ENCODE data around the gene POMT1. TPM values are rescaled to one million over a fixed set of nuclear protein-coding genes. Genes with fewer than 3 reads are reported as not detected.
"Not testable (repeated sequence)": the region's sequence is repeated elsewhere in the genome, so short reads cannot be mapped to it uniquely, and the experiment has no call there.

The POMT1 gene
- total RNA-seq, 2 donors from 2014 or later = 49.6 to 73.4 TPM

DNA sequence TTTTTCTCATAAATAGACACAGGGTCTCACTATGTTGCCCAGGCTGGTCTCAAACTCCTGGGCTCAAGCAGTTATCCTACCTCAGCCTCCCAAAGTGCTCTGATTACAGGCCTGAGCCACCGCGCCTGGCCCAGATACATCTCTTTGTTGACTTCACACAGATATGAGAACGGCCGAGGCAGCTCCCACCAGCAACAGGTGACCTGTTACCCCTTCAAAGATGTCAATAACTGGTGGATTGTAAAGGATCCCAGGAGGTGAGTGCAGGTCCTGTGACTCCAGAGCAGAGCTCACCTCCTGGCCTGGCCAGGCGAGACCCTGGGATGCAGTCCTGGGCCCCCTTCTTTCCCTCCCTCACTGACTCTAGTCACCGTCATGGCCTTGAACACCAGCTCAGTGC is 9.2 kb downstream of the POMT1 start:
- ATAC-seq = no peak
- Mint-ChIP-seq H3K27ac (no peak overlapping the region), H3K9me3 (no peaks in the 10 kb centered on the region), H3K36me3 (no peaks in the 10 kb centered on the region)
- no peak for DNase-seq (ENCODE audit: low spot score in 2 of 2)

DNA sequence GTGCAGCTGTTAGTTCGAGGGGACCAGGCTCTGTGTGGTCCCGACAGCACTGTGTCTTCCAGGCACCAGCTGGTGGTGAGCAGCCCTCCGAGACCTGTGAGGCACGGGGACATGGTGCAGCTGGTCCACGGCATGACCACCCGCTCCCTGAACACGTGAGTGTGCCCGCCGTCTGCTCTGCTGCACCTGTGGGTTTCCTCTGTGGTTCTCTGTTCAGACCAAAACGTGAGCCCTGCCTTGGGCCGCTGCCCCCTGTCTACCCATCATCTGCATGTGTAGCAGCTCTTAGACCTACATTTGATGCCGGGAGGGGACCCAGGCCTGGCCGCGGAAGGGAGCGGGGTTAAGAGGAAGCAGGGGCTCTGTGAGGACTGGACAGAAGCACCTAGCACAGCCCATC is 10.5 kb downstream of the POMT1 start:
- H3K9me3 Mint-ChIP-seq = no peaks in the 10 kb centered on the region
- ATAC-seq (peak in 1 of 2 donors; percentile 12), DNase-seq (ENCODE audit: low spot score in 2 of 2) (no peak)
- H3K27ac Mint-ChIP-seq = peak overlapping the region in 1 of 2 donors; percentile 2
- H3K36me3 Mint-ChIP-seq = no peaks in the 10 kb centered on the region

DNA sequence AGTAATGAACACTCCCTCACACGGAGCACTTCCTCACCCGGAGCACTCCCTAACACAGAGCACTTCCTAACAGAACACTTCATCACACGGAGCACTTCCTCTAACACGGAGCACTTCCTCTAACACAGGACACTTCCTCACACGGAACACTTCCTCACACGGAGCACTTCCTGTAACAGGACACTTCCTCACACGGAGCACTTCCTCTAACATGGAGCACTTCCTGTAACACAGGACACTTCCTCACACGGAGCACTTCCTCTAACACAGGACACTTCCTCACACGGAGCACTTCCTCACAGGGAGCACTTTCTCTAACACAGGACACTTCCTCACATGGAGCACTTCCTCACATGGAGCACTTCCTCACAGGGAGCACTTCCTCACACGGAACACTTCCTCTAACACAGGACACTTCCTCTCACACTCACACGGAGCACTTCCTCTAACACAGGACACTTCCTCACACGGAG is 12.9 kb downstream of the POMT1 start:
- not testable (repeated sequence) for H3K9me3 Mint-ChIP-seq; H3K27ac Mint-ChIP-seq; ATAC-seq; H3K36me3 Mint-ChIP-seq; DNase-seq (ENCODE audit: low spot score in 2 of 2)

DNA sequence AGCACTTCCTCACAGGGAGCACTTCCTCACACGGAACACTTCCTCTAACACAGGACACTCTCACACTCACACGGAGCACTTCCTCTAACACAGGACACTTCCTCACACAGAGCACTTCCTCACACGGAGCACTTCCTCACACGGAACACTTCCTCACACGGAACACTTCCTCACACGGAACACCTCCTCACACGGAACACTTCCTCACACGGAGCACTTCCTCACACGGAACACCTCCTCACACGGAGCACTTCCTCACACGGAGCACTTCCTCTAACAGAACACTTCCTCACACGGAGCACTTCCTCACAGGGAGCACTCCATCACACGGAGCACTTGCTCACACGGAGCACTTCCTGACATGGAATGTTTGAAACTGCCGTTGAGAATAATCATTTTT is 13.4 kb downstream of the POMT1 start:
- H3K36me3 Mint-ChIP-seq = peaks cover 0 to 7% of the 10 kb centered on the region in 2 donors
- DNase-seq (ENCODE audit: low spot score in 2 of 2) (no peak), ATAC-seq (no peak)
- H3K9me3 Mint-ChIP-seq = no peaks in the 10 kb centered on the region
- no peak overlapping the region for H3K27ac Mint-ChIP-seq

DNA sequence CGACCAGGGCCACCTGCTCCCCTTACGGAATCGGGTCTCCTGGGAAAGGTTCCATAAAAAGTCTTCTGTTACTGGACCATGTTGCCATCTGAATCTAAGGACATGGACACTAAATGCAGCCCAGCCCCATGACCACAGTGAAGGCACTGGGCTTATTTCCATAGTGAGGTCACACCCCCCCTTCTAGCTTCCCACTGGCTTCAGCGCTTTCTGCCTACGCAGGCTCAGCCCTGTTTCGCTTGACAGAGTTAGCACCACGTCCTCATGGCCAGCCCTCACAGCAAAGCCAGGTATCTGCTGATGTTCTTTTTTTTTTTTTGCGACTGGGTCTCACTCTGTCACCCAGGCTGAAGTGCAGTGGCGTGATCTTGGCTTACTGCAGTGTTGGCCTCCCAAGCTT is 14.2 kb downstream of the POMT1 start:
- H3K9me3 Mint-ChIP-seq = no peaks in the 10 kb centered on the region
- ATAC-seq (no peak), DNase-seq (ENCODE audit: low spot score in 2 of 2) (no peak)
- H3K27ac Mint-ChIP-seq = no peak overlapping the region
- peaks cover 0 to 7% of the 10 kb centered on the region in 2 donors for H3K36me3 Mint-ChIP-seq

DNA sequence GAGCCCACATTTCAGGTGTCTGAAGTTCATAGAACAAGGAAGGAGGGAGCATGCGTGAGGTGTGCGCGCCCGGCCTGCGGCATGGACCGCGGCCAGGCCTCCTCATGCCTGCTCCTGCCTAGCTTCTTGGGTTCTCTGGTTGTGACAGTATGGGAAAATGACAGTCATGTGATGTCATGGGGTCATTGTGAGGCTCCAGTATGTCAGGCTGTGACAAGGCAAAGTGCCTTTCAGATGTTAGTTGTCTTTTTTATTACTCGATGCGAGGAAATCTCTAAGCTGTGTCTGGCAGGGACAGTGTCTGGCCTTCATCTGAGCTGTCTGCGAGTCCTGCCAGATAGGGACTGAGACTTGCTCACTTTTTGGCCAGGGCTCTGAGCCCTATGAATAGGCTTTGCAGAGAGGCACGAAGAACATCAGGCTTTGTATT is 15.1 kb downstream of the POMT1 start:
- H3K9me3 Mint-ChIP-seq = no peaks in the 10 kb centered on the region
- no peak for DNase-seq (ENCODE audit: low spot score in 2 of 2)
- no peak overlapping the region for H3K27ac Mint-ChIP-seq
- H3K36me3 Mint-ChIP-seq = peaks cover 0 to 7% of the 10 kb centered on the region in 2 donors
- no peak for ATAC-seq

DNA sequence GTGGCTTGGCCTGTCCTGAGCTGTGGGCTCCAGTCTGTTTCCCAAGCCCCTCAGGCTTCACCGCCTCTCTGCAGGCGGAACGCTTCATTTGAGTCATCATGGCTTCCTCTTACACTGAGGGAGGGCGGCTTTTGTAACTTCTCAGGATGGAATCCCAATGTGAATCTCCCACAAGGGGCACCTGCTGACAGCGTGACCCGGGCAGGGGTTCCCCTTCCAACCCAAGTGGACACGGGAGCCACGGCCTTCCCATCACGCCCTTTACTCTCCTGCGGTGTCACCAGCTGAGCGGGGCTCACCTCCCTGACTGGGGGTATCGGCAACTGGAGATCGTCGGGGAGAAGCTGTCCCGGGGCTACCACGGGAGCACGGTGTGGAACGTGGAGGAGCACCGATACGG is 15.8 kb downstream of the POMT1 start:
- Mint-ChIP-seq H3K36me3 (peaks cover 0 to 7% of the 10 kb centered on the region in 2 donors), H3K9me3 (no peaks in the 10 kb centered on the region), H3K27ac (no peak overlapping the region)
- DNase-seq (ENCODE audit: low spot score in 2 of 2) (no peak), ATAC-seq (no peak)

DNA sequence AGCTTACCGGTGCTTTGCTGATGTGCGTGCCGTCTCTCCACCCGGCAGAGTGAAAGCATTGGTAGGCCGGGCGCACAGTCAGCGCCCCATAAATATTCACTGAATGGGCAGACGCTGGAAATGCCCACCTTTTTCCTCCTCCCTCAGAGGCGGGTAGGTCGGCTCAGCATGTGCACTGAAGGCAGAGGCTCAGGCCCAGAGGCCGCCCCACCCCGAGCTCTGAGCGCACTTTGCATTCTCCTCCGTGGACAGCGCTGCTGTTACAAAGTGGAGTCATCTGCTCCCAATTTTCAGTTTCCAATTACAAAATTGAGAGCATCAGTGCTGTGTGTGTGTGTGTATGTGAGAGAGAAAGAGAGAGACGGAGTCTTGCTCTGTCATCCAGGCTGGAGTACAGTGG is 17.8 kb downstream of the POMT1 start:
- no peak for DNase-seq (ENCODE audit: low spot score in 2 of 2)
- Mint-ChIP-seq H3K27ac (no peak overlapping the region), H3K36me3 (peaks cover 0 to 7% of the 10 kb centered on the region in 2 donors), H3K9me3 (no peaks in the 10 kb centered on the region)
- ATAC-seq = no peak

DNA sequence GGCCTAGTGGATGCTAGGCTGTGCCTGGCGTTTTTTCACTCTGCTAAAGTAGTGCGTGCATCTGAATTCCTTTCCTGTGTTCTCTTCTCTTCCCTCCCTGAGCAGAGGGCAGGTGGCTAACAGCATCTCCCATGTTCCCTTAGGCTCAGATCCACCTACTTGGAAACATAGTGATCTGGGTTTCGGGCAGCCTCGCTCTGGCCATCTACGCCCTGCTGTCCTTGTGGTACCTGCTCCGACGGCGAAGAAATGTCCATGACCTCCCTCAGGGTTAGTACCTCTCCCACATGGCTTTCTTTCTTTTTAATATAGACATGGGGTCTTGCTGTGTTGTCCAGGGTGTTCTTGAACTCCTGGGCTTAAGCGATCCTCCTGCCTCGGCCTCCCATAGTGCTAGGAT is 18.5 kb downstream of the POMT1 start:
- DNase-seq (ENCODE audit: low spot score in 2 of 2) (no peak), ATAC-seq (no peak)
- H3K27ac Mint-ChIP-seq = peak overlapping the region in 1 of 2 donors; percentile 16
- no peaks in the 10 kb centered on the region for H3K9me3 Mint-ChIP-seq
- peaks cover 1 to 7% of the 10 kb centered on the region in 2 donors for H3K36me3 Mint-ChIP-seq

DNA sequence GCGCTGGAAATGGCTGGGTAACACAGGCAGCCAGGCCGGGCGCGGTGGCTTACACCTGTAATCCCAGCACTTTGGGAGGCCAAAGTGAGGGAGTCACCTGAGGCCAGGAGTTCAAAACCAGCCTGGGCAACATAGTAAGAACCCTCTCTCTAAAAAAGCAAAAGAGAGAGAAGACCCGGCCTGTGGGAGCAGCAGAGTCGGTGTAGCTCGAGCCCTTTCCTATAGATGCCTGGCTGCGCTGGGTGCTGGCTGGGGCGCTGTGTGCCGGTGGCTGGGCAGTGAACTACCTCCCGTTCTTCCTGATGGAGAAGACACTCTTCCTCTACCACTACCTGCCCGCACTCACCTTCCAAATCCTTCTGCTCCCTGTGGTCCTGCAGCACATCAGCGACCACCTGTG is 19.1 kb downstream of the POMT1 start:
- Mint-ChIP-seq H3K9me3 (no peaks in the 10 kb centered on the region), H3K36me3 (peaks cover 7 to 8% of the 10 kb centered on the region in 2 donors), H3K27ac (peak overlapping the region in 1 of 2 donors; percentile 16)
- ATAC-seq (no peak), DNase-seq (ENCODE audit: low spot score in 2 of 2) (no peak)

DNA sequence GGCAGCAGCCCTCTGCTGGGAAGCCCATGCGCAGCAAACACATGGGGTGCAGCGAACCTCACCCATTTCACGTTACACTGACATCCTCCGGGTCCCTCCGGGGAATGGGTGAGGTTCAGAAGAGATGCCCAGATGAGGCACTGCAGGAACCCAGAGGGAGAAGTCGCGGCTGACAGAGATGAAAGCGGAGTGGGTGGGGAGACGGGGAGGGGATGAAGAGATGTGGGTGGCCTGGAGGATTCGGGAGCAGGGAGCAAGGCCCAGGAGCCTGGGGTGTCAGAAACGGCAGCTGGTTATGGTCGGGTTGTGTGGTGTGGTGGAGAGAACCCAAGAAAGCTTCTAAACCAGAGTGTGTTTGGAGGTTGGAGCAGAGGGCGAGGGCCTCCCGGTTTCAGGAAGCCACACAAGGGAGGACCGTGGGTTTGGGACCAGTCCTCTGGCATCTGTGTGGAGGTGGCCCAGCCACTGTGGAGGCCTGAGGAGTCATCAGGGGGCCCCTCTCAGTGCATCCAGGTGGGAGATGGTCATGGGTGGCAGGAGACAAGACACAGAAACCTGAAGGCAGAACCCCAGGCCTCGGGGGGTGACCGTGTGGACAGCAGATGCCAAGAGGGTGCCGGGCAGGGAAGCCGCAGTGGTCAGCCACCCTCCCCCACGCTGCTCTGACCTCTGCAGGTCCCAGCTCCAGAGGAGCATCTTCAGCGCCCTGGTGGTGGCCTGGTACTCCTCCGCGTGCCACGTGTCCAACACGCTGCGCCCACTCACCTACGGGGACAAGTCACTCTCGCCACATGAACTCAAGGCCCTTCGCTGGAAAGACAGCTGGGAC is 19.8 kb downstream of the POMT1 start:
- ATAC-seq (no peak), DNase-seq (ENCODE audit: low spot score in 2 of 2) (no peak)
- H3K36me3 Mint-ChIP-seq = peaks cover 7 to 8% of the 10 kb centered on the region in 2 donors
- H3K9me3 Mint-ChIP-seq = no peaks in the 10 kb centered on the region
- peak overlapping the region in 1 of 2 donors; percentile 71 for H3K27ac Mint-ChIP-seq

DNA sequence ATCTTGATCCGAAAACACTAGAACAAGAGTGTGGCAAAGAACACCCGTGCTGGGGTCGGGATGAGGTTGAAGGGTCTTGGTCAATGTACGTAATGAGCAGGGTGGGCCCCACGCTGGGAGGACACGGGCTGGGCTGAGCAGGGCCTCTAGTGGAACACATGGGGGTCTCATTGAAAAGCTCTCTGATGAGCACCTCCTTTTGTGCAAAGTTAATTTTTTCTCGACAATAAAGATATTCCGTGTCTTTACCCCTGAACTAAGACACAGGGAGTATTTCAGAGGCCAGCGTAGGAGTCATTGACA is 20.3 kb downstream of the POMT1 start:
- no peak for ATAC-seq
- DNase-seq (ENCODE audit: low spot score in 2 of 2) = no peak
- Mint-ChIP-seq H3K27ac (peak overlapping the region in 1 of 2 donors; percentile 71), H3K36me3 (peaks cover 8 to 9% of the 10 kb centered on the region in 2 donors), H3K9me3 (no peaks in the 10 kb centered on the region)

DNA sequence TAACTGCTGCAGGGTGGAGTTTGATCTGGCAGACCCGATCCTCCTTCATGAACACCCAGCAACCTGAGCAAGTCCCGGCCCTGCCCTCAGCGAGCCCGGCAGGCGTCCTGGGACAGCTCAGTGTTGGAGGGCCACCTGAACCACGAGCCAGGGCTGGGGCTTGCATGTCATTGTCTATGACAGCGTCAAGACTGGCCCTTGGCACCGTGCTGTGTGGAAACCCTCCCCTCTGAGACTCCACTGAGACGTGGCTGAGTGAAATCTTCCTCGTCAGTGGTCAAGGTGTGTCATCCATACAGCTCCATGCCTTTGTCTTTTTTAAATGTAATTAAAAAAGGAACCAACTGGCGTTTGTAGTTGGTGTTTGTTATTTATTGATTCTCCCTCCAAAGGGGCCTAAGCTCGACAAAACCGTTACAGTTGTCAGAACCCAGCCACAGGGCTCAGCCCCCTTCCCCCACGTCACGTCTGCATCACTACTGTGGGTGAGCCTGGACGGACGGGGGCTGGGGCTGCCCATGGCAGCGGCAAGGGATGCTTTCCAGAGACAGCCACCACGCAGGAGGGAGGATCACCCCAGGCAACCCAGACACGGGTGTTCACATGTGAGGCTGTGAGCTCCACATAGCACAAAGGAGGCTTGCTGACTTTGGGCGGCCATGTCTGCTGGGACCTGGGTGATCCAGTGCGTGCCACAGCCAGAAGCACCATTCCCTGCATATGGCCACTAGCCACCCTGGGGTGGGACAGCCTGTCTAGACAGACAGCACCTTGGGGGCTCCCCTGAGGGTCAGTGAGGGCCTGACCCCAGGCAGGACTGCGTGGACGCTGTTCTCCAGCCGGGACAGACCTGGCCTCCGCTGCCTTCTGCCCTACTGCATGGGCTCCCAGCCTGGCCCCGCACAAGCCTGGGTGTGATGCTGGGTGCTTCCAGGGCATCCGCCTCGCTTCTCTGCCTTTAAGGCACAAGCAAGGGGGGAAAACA is 21.0 kb downstream of the POMT1 start:
- Mint-ChIP-seq H3K27ac (peak overlapping the region in 1 of 2 donors; percentile 71), H3K36me3 (peaks cover 13 to 14% of the 10 kb centered on the region in 2 donors), H3K9me3 (no peaks in the 10 kb centered on the region)
- ATAC-seq (peak; percentile 16 to 38), DNase-seq (ENCODE audit: low spot score in 2 of 2) (no peak)

DNA sequence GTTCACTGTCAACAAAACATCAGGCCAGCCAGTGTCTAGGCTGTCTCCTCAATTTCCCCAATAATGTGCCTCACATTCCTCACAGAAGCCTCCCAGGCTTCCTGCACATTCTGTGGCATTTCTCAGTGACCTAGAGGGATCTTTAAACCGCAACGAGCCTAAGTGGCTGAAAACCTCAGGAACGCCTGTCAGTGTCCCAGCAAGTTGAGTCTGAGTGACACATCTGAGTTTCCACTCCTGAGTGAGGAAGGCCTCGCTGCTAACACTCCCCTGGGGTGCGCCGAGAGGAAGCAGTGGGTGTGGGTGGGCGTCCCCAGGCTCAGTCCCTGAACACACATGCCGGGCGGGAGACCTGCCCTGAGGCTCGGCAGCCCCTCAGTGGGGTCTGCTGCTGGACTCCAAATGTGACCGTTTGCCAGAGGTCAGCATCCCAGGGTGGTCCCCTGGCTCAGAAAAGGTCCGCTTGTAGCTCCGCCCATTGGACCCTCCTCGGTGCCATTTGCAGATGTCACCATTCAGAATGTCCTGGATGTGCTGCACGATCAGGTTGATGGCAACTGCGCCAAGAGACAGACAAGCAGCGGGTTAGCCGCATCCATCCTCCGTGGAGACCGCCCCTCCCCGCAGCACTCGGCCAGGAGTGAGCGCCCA is 22.1 kb downstream of the POMT1 start:
- peak in 1 of 2 donors; percentile 17 for ATAC-seq
- peaks cover 9 to 13% of the 10 kb centered on the region in 2 donors for H3K36me3 Mint-ChIP-seq
- peak overlapping the region; percentile 65 to 71 for H3K27ac Mint-ChIP-seq

DNA sequence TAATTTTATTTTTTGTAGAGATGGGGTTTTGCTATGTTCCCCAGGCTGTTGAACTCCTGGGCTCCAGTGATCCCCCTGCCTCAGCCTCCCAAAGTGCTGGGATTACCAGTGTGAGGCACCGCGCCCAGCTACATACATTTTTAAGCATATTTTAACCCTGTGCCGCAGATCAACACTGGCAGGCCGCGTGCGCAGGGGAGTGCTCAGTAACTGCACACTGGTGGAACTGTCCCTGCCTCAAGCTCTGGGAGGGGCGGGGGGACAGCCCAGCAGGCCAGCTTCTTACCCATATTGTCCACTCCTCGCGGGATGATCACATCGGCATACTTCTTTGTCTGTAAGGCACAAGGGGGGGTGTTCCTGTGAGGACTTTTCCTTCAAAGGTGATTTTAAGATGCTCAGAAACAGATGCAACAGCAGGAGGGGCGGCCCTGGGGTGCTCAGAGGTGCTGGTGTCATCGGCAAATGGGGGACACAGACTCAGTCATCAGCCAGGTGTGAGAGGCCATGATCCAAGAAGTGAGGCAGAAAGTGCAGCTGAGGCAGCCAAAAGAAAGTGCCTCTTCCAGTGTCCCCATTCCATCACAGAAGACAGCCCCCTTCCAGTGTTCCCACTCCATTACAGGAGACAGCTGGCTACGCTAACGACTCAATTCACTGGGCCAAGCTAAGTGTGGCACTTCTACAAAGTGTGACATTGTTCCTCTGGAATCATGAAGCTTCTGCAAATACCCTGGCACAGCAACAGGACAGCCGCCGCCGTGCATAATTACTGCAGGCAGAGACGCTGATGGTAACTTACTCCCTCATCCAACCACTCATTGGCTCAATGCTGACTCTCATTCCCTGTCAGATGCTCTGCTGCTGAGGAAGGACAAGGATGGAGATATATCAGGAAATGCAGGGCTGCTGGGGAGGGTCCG is 23.2 kb downstream of the POMT1 start:
- H3K36me3 Mint-ChIP-seq = peaks cover 12 to 13% of the 10 kb centered on the region in 2 donors
- no peak overlapping the region for H3K27ac Mint-ChIP-seq
- ATAC-seq (no peak), DNase-seq (ENCODE audit: low spot score in 2 of 2) (no peak)
- no peaks in the 10 kb centered on the region for H3K9me3 Mint-ChIP-seq

More for the DNA sequence above, 22.1 kb downstream of the POMT1 start:
- DNase-seq (ENCODE audit: low spot score in 2 of 2) = no peak
- no peaks in the 10 kb centered on the region for H3K9me3 Mint-ChIP-seq

DNA sequence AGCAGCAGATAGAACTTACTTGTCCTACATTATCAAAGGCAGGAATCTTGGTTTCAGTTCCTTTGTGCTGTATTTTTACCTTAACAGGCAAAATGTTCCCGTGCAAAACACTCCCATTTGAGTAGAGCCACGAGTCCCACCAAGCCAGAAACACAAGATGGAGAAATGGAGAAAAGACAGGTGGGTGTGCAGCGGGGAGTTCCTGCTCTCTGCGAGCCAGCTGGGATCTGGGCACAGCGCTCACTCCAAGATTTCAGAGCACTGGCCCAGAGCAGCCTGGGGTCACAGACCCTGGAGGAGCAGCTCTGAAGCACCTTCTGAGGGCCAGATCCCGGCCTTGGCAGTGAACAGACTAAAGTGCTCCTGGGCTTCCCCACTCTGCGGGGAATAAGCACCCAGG is 25.5 kb downstream of the POMT1 start:
- Mint-ChIP-seq H3K36me3 (peaks cover 12 to 13% of the 10 kb centered on the region in 2 donors), H3K9me3 (no peaks in the 10 kb centered on the region), H3K27ac (peak overlapping the region in 1 of 2 donors; percentile 82)
- ATAC-seq (no peak), DNase-seq (ENCODE audit: low spot score in 2 of 2) (no peak)
